Astrocyte of the spinal cord (primary cell): ENCODE data around the gene TGM3.

Experiments used
- DNase-seq: peaks from one replicate; pipeline ENCODE4 v3.0.0; 2011; ENCODE audit warnings: low read depth, low spot score
- H3K4me3 ChIP-seq: 2 replicates; pipeline ENCODE4 v1.5.1; 2011; ENCODE audit warnings: low read depth, mild to moderate bottlenecking, low read length, moderate library complexity
- CTCF ChIP-seq: IDR thresholded peaks from 2 replicates; pipeline ENCODE4 v1.5.1; 2012; ENCODE audit warnings: low read depth, mild to moderate bottlenecking, low read length, inconsistent platforms
- in situ Hi-C: cut with HindIII; loops from 2 replicates; pipeline ENCODE4 v1.10.0; 2017; ENCODE audit warnings: low sequenced_read_pairs

The TGM3 gene

GRCh38 chr20:2295886-2296515 lies at the start of gene TGM3:
TGM3 (plus strand) TSS chr20:2296001; CDS start chr20:2296064, 63 bp downstream.
- TF ChIP-seq CTCF: no peak
- DNase-seq: no peak
- no peak within 1 kb of the TSS for H3K4me3 ChIP-seq
- in situ Hi-C loops: no loop called here

GRCh38 chr20:2246069-2246491 lies 49.7 kb upstream of the TGM3 start:
- no peak overlapping the region for H3K4me3 ChIP-seq
- no peak for DNase-seq
- in situ Hi-C loops: no loop called here
- TF ChIP-seq CTCF: no peak

GRCh38 chr20:2248837-2249236 lies 47.0 kb upstream of the TGM3 start:
- no peak for DNase-seq
- in situ Hi-C loops: no loop called here
- TF ChIP-seq CTCF: no peak
- no peak overlapping the region for H3K4me3 ChIP-seq

GRCh38 chr20:2249935-2250334 lies 45.9 kb upstream of the TGM3 start:
- no peak for DNase-seq
- no peak for TF ChIP-seq CTCF
- in situ Hi-C loops: no loop called here

GRCh38 chr20:2252419-2252997 lies 43.3 kb upstream of the TGM3 start:
- TF ChIP-seq CTCF: no peak
- no peak for DNase-seq
- H3K4me3 ChIP-seq: no peak overlapping the region
- in situ Hi-C loops: no loop called here

More at GRCh38 chr20:2249935-2250334, 45.9 kb upstream of the TGM3 start:
- no peak overlapping the region for H3K4me3 ChIP-seq

- DNase-seq: no peak
- H3K4me3 ChIP-seq: no peak overlapping the region
- TF ChIP-seq CTCF: no peak
- in situ Hi-C loops: no loop called here
These were observed 42.5 kb upstream of the TGM3 start for GRCh38 chr20:2253256-2253655.

- no peak overlapping the region for H3K4me3 ChIP-seq
- TF ChIP-seq CTCF: no peak
- no peak for DNase-seq
- in situ Hi-C loops: no loop called here
These were observed 41.5 kb upstream of the TGM3 start for GRCh38 chr20:2254333-2254732.
